NCI-H345 treated with DMSO at 0.1 percent for 48 hours (cell line): Measurements from ENCODE around the gene SUSD4.

Experiments used
- DNase-seq: peaks from one replicate; lab custom pipeline; 2025; ENCODE audit not compliant: unreplicated experiment; lab: John Stamatoyannopoulos, UW

The SUSD4 gene

DNA sequence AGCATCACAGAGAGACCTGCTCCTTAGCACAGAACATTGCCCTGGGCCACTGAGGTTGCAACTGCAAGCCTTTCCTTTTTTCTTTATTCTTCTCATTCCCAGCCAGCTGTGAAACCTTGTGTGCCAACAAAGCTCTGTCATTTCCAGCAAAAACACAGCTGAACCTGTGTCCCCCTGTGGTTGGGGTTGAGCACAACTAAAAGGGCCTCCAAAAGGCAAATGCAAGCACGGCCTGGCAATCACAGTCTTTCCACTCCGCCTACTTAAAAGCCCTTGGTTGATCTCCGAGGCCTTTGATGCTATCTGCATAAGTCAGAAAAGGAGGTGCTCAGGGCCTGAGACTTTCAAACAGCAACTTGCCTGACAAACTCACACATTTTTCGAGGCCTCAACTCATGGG is 32.7 kb downstream of the SUSD4 start:
- DNase-seq = no peak

DNA sequence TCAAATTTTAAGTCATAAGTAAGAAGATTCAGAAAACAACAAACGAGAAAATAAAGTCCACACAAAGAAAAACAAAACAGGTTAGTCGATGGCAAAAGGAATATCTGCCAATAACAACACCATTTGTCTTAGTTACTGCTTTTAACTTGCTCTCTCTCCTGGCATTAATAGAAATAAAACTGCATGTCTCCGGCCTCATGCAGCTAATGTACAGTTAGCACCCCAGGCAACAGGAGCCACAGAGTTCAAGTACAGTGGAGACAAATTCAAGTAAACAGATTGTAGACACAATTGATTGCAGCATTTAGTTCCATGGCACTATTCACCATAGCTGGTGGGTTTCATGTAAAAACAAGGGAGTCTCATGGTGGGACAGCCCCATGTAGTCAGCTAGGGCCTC is 33.5 kb downstream of the SUSD4 start:
- DNase-seq = peak; percentile 3

DNA sequence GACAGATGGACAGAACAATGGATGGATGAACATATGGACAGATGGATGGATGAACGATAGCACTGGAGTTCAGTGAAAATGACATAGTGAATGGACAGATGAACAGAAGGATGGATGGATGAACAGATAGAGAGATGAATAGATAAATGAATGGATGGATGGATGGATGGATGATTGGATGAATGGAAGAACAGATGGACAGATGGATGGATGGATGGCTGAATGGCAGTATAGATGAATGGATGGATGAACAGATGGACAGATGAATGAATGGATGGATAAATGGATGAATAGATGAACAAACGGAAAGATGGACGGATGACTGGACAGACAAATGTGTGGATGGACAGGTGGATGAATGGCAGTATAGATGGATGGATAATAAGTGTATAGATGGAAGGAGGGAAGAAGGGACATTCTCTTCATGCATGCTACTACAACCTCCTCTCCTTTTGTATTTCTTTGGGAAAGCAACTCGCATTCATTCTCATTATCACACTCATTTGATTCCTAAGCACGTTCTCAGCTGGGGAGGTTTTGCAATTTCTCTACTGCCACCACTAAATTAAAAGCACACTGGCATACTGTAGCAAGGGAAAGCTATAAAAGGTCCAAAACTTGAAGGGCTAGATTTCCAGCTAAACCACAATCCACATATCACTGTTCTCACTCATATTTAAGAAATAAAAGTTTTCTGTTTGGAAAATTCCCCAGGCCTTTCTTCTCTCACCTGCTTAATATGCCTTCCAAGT is 34.1 kb downstream of the SUSD4 start:
- DNase-seq = no peak

DNA sequence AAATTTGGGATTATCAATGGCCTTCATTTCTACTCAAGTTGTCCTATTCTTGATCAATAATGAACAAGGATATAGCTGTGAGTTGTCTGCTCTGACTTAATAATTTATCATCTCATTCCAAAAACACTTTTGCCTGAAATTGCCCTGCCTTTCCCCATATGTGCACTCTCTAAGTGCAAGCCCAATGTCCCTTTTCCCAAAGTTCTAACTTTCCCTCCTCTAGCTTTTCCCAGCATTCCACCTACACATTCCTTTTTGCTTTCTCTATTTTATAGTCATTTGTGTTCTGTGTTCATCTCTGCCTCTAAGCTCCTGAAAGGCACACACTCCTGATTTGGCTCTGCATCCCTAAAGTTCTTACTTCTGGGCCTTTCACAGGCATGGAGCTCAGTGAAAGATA is 34.7 kb downstream of the SUSD4 start:
- DNase-seq = no peak

DNA sequence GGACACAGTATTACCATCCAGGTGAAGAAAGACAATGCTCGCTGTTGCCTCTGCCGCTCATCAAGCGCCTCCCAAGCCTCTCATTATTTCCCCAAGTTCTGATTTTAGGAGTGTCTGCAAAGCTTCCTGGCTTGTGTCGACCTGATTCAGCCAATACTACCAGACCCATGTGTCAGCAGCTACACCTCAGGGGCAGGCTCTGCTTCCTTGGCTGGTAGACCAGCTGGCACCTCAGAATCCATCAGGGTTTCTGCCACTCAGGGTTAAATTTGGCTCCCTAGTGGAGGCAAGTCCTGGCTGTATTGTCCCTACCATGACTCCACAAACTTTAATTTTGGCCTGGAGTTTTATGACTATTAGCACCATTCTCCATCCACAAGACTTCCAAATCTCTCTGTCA is 35.4 kb downstream of the SUSD4 start:
- DNase-seq = no peak

DNA sequence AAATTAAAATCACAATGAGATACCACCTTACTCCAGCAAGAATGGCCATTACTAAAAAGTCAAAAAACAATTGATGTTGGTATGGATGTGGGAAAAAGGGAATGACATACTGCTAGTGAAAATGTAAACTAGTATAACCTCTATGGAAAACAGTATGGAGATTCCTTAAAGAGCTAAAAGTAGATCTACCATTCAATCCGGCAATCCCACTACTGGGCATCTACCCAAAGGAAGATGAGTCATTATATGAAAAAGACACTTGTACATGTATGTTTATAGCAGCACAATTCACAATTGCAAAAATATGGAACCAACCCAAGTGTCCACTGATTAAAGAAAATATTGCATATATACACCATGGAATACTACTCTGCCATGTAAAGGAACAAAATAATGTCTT is 37.2 kb downstream of the SUSD4 start:
- no peak for DNase-seq

DNA sequence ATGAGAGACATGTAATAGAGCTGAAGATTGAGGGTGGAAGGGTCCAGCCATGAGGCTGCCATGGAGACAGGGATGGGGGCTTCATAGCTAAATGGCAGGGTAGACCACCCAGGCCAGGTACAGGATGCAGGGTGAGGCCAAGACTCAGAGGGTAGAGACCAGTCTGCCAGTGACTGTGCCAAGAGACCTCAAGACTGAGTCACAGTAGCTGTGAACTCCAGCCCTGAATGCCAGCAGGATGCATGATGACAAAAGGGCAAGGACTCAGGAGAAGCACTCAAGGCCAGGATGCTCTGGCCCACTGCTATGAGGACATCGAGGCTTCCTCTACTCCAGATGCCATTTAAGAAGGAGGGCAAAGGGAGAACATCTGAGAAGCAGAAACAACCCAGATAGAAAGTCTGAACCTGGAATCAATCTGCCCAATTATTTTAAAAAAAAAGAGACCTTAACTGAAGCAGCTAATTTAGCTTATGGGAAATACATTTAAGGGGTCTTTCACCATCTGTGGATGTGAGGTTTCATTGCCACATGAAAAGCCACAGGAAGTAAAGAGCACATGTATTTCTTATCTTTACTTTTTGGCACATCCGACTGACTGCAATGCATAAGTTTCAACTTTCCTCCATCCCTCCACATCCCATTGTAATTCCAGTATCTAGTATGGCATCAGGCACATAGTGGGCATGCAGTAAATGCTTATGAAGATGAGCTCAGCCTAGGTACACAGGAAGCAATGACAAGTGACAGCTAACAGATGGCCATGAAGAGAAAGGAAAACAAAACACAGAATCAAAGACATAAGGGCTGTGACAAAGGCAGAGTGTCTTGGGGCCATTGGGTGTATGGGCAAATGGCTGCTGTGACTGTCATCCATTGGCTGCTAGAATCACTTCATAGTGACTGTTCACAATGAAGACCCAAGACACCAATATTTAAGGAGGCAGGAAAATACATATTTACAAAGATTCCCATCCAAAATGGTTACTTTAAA is 40.2 kb downstream of the SUSD4 start:
- no peak for DNase-seq

DNA sequence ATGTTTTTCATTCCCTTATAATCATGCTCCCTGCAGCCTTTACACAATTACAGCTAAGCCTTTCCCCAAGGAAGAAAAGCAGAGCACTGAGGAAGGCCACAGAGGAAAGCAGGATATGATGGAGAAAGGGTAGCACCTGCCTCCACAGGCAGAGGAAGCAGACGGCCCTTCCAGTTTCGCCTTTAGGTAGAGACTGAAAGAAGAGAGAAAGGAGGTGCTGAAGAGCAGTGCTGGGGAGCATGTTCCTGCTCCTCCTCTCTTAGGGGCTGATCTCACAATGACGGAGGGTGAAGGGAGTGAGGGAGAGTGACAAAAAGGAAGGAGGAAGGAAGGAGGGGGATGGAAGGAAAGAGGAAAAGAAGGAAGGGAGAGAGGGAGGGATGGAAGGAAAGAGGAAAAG is 41.1 kb downstream of the SUSD4 start:
- no peak for DNase-seq

DNA sequence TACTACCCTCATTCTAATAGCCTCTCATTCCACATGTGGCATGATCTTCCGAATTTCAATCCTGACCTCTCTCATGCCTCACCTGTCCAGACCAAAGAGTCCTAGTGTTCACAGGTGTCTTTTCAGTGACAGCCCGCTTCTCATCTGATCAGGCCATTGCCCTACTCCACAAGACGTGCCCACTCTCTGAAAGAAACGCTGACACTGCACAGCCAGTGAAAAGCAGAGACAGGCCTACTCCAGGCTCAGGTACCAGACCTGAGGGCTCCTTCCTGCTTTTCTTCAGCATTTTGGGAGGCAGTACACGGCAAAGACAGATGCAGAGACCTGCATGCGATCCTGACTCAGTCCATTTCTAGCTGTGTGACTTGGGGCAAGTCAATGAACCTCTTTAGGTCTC is 43.0 kb downstream of the SUSD4 start:
- no peak for DNase-seq

DNA sequence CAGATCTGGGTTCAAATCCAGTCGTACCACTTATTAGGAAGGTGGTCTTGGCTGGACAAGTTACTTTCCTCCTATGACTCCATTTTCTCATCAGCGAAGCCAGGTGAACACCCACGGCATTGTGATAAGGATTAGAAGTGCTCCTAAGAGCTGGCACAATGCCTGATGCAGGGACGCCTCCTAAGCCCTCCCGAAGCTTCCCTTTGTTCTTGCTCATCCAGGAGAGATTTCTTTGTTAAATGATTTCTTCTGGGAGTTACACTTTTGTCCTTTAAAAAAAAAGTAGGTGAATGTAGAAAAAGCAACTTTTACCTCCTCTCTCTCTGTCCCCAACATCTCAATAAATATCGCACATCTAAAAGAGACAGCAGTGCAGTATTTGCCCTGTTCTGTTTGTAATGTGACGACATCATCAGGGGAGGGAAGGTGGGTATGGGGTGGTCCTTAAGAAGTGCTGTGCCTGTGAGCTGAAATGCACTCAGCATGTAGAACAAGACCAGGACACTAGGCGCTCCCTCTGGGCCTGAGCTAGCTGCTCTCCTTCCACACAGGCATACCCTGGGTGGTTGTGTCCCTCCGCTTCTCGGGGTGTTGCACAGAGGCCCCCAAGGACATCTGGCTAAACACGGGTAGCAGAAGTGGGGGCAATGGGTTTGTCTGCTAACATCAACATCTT is 43.9 kb downstream of the SUSD4 start:
- peak; percentile 89 for DNase-seq

DNA sequence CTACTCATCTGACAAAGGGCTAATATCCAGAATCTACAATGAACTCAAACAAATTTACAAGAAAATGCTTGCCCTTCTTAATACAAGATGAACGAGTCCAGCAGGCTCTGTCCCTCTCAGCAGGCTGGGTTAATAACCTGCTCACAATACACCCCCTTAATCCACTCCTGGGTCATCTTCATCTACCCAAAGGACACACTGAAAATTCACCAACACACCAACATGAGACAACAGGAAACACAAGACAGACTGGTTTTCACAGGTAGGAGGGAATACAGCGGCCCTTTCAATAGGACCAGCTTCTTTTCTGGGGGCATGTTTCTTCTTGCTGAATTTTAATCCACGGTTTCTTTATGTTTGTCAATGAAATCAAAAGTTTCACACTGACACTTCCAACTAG is 44.6 kb downstream of the SUSD4 start:
- no peak for DNase-seq

DNA sequence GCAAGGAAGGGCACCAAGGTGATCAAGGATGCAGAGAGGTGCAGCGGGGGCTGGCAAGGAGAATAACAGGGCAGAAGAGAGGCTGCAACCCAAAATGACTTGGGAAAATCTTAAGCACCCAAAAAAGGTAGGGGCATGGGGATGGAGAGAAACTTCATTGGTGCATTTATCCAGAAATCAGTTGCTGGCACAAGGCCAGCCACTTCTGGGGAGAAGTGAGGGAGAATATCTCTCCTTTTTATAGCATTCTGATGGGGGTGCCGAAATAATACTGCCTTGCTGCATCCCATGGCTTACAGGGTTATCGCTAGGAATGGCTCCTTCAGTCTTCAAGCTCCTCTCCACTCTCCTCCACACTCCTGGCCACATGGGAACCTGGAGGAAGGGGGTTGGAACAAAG is 47.9 kb downstream of the SUSD4 start:
- no peak for DNase-seq

DNA sequence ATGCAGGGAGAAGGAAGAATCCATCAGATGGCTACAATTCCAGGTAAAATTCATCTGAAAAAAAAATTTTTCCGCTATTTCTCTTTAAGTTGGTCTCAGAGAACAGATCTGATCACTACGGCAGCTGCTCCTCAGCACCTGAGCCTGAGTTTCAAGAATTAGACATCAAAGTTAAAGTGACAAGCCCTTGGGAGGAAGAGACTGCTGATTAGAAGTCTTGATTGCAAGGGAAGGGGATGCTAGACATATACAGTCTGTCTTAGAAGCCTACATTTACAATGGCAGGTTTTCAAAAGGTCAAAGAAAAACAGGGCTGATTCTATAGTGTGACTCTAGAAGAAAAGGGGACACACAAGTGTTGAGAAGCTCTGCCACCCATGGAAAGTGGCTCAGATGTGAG is 48.3 kb downstream of the SUSD4 start:
- no peak for DNase-seq

DNA sequence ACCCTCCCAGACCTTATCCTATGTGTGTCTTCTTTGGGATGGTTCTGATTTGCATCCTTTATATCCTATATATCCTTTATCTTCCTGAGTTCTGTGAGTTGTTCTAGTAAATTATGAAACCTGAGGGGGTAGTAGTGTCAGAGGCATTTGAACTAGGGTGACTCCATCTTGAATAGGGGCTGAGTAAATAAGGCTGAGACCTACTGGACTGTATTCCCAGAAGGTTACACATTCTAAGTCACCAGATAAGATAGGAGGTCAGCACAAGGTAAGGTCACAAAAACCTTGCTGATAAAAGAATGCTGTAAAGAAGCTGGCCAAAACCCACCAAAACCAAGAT is 50.6 kb downstream of the SUSD4 start:
- no peak for DNase-seq

DNA sequence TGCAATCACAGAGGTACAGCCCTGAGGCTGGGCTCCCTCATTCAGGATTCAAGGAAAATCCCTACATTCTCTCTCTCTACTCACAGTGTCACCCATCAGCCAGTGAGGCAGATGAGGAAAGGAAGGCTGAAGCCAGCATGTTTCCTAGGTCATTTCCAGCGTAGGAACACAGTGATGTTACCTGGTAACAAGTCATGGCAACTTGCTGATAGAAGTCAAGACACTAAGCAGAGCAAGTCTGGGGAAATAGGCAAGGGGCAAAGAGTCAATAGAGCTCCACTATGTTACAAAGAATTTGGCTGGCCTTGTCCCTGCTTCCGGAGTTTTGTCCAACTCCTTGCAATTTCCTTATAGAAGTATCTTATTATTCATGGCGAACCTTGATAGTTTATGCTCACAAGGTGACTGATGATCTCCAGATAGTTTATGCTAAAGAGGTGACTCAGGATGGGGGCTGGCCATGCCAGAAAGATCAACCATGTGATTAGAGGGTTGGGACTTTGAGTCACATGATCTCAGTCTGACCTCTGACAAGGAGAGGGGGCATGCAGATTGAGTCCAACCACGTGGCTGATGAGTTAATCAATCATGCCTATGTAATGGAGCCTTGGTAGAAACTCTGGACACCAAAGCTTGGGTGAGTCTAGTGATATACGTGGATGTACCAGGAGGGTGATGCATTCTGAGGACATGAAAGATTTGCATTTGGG is 51.1 kb downstream of the SUSD4 start:
- no peak for DNase-seq

DNA sequence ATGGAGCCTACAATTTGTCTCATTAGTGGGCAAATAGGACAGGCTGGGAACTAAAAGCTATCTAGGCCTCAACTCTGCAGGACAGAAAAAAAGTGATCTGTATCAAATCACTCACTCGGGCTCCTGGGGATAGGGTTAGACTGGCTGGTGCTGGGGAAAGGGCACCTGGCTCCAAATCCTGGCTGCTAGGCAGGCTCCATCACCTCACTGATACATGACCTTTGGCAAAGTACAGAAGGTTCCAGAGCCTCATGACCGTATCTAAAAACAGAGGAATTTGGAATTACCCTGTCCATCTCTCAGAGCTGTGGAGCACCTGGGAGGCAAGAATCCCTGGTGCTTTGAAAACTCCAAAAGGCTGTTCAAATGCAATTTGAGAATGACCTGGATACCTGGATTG is 51.7 kb downstream of the SUSD4 start:
- DNase-seq = no peak

DNA sequence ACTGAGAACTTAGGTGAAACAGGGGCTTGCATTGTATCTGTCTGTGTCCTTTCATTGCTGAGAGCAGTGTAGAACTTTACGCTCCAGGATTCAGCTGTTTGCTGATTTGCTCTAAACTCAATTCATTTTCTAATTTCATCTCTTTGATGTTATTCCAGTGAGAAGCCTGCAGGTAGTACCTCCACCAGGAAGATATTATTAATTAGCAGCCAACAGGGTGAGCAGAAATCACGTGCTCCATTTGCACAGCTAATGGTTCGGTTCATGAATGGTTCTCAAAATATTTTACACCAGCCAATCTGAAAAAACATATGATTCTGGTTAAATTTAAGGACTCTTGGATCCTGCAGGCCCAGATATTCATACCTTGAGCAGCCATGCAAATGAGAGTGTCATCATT is 52.1 kb downstream of the SUSD4 start:
- no peak for DNase-seq

DNA sequence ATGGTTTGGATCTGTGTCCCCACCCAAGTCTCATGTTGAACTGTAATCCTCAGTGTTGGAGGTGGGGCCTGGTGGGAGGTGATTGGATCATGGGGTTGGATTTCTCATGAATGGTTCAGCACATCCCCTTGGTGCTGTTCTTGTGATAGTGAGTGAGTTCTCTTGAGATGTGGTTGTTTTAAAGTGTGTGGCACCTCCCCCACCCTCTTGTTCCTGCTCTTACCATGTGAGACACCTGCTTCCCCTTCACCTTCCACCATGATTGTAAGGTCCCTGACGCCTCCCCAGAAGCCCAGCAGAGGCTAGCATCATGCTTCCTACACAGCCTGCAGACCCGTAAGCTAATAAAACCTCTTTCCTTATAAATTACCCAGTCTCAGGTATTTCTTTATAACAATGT is 55.8 kb downstream of the SUSD4 start:
- no peak for DNase-seq

DNA sequence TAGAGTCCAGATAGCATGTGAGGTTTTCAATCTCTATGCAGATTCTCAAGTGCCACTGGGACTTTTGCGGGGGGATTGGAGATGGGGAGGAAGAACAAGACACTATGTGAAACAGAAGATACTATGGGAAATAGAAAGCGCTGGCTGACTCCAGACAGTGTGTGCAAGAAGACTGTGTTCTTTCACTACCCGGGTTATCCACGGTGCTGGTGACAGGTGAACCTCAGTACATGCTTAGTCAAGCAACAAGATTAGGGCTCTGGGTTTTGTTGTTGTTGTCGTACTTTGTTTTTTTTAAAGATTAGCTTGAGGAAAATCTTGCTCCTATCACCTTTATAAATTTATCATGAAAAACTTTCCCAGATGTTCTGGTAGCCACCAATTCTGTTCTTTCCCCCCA is 56.4 kb downstream of the SUSD4 start:
- DNase-seq = no peak

DNA sequence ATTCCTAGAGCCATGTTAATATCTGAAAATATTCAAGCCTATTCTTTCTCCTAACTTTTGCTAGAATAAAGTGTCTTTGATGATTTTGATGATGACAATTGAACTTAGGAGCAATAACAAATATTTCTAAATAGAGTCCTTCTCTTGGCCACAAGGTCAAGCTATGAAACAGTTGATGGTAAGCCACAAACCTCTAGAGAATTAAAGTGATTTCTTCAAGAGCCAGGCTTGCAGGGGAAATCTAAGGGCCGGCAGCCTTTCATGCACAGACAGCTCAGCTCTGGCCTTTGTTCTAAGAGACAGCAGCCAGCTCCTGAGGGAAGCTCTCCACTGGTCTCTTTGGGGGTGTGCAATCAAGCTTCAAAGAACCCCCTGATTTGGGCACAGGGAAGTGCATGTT is 59.0 kb downstream of the SUSD4 start:
- no peak for DNase-seq

DNA sequence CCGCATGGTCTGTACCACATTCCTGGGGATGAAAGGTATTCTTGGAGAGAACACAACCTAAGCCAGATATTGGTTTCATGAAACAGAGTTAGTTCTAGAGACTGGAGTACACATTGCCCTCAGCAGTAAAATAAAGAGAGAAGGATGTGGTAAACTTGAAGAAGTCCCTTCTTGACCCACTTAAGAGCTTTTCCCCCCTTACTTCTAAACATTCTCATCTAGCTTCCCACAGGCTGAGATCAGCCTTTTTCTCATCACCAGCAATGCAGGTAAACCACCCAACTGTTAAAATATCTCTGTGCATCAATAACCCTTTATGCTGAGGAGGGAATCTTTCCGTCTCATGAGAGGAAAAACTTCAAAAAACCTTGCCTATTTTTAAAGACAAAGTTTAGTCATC is 62.6 kb downstream of the SUSD4 start:
- no peak for DNase-seq
